ACC112 (cell line): ENCODE data around the gene RUNX3.

ENCODE experiments used
- H2AFZ ChIP-seq: fragments of 200-600 bp; sonication (generic); one replicate; pipeline ENCODE4 v1.6.0; 2017; ENCODE audit warnings: antibody characterized with exemption, low read length; ENCODE audit not compliant: unreplicated experiment
- H3K27ac ChIP-seq: fragments of 200-600 bp; sonication (generic); 2 replicates; pipeline ENCODE4 v1.5.1; 2014; ENCODE audit warnings: low read depth, mild to moderate bottlenecking, antibody characterized with exemption, low read length, moderate library complexity
- H3K27me3 ChIP-seq: fragments of 200-600 bp; sonication (generic); 2 replicates; pipeline ENCODE4 v1.6.1; 2014; ENCODE audit warnings: mild to moderate bottlenecking, antibody characterized with exemption, low read length, moderate library complexity, mixed read lengths; ENCODE audit not compliant: insufficient read depth
- H3K36me3 ChIP-seq: fragments of 200-600 bp; sonication (generic); 2 replicates; pipeline ENCODE4 v1.6.1; 2016; ENCODE audit warnings: mild to moderate bottlenecking, antibody characterized with exemption, low read length, moderate library complexity, mixed read lengths; ENCODE audit not compliant: insufficient read depth
- H3K4me1 ChIP-seq: fragments of 200-600 bp; sonication (generic); one replicate; pipeline ENCODE4 v1.6.1; 2016; ENCODE audit warnings: low read length, mixed read lengths; ENCODE audit not compliant: insufficient read depth, unreplicated experiment, control insufficient read depth
- H3K4me3 ChIP-seq: fragments of 200-600 bp; sonication (generic); 2 replicates; pipeline ENCODE4 v1.5.1; 2014; ENCODE audit warnings: mild to moderate bottlenecking, low read depth, low read length
- H3K79me2 ChIP-seq: fragments of 200-600 bp; sonication (generic); one replicate; pipeline ENCODE4 v1.6.0; 2016; ENCODE audit warnings: low read length; ENCODE audit not compliant: control insufficient read depth, unreplicated experiment, insufficient read depth

Gene RUNX3

DNA sequence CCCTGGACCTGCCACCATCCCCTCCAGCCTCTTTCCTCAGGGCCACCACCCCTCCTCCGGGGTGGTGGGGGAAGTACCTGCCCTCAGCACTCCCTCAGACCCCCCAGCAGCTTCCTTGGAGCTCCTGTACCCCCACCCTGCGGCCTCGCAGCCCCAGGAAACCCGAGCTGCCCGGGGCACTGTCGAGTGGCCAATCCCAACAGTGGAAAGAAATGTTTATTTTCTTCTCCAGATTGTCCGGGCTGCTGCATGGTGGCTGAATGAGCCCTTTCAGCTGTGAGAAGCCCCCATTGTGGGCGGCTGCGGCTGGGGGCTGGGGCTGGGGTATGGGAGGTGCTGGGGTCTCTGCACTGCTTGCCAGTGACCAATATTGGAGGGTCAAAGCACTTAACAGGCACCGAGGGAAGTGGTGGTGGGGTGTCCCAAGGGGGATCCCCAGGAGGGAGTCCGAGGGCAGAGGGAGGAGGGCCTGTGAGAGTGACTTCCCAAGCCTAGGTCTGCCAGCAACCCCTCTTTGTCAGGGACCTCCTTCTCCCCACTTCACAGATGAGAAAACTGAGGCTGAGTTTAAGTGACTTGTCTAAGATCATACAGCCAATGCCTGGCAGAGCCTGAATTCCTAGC lies 25.2 kb downstream of the RUNX3 start:
- Histone ChIP-seq H3K27ac (no peak overlapping the region), H3K4me1 (no peaks in the 10 kb centered on the region), H3K4me3 (no peak overlapping the region), H3K79me2 (no peaks in the 10 kb centered on the region), H3K27me3 (peaks cover 12% of the 10 kb centered on the region), H2AFZ (no peak overlapping the region), H3K36me3 (no peaks in the 10 kb centered on the region)

DNA sequence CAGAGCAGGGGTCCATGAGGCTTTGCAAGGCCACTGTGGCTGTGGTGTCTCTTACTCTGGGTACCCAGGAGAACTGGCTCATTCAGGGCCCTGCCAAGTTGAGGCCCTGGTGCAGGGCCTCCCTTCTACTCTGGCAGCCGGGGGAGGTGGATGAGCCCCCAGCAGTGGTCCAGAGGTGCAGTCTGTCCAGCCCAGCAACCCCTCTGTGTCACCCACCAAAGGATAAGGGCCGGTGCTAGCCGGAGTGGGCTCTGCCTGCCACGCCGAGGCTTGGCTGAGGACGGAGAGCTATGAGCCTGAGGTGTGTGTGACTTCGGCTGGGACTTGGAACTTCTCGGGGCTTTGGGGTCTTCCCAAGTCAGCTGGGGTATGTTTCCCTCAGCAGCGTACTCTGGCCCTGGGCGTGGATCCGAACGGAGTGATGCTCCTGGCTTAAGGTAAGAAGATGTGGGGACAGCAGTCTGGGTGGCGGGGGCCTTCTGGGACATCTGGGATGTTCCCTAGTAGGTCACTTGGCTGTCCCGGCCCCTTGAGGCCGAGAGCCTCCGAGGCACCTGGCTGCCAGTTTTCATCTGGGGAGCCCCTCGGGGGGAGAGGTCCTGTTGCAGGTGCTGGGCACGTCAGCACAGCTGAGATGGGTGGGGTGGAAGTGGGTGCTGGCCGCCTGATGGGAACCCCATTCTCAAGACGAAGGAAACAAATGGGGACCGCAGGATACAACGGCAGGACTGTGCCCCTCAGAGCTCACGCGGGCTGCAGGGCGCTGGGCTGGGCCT lies 25.9 kb downstream of the RUNX3 start:
- H2AFZ ChIP-seq, result no peak overlapping the region
- H3K27me3 ChIP-seq, result peaks cover 12% of the 10 kb centered on the region
- H3K27ac ChIP-seq, result no peak overlapping the region
- H3K36me3 ChIP-seq, result no peaks in the 10 kb centered on the region
- no peaks in the 10 kb centered on the region for H3K79me2 ChIP-seq
- no peak overlapping the region for H3K4me3 ChIP-seq
- H3K4me1 ChIP-seq, result no peaks in the 10 kb centered on the region

GRCh38 chr1:24903560-24903954 lies 26.5 kb downstream of the RUNX3 start:
- Histone ChIP-seq H3K36me3 (no peaks in the 10 kb centered on the region), H3K27me3 (peaks cover 18% of the 10 kb centered on the region), H2AFZ (no peak overlapping the region), H3K4me1 (no peaks in the 10 kb centered on the region), H3K27ac (no peak overlapping the region), H3K4me3 (no peak overlapping the region), H3K79me2 (no peaks in the 10 kb centered on the region)

GRCh38 chr1:24903011-24903461 lies 27.0 kb downstream of the RUNX3 start:
- Histone ChIP-seq H2AFZ (no peak overlapping the region), H3K27ac (no peak overlapping the region), H3K4me1 (no peaks in the 10 kb centered on the region), H3K36me3 (no peaks in the 10 kb centered on the region), H3K27me3 (peaks cover 19% of the 10 kb centered on the region), H3K4me3 (no peak overlapping the region), H3K79me2 (no peaks in the 10 kb centered on the region)

- Histone ChIP-seq H3K4me1 (no peaks in the 10 kb centered on the region), H3K27me3 (peaks cover 19% of the 10 kb centered on the region), H3K4me3 (no peak overlapping the region), H3K79me2 (no peaks in the 10 kb centered on the region), H2AFZ (no peak overlapping the region), H3K36me3 (no peaks in the 10 kb centered on the region), H3K27ac (no peak overlapping the region)
These were observed 27.6 kb downstream of the RUNX3 start for GRCh38 chr1:24902471-24902891.

- Histone ChIP-seq H3K4me3 (no peak overlapping the region), H3K27me3 (peaks cover 19% of the 10 kb centered on the region), H3K79me2 (no peaks in the 10 kb centered on the region), H3K4me1 (no peaks in the 10 kb centered on the region), H3K27ac (no peak overlapping the region), H2AFZ (no peak overlapping the region), H3K36me3 (no peaks in the 10 kb centered on the region)
These were observed 28.1 kb downstream of the RUNX3 start for GRCh38 chr1:24901791-24902470.

DNA sequence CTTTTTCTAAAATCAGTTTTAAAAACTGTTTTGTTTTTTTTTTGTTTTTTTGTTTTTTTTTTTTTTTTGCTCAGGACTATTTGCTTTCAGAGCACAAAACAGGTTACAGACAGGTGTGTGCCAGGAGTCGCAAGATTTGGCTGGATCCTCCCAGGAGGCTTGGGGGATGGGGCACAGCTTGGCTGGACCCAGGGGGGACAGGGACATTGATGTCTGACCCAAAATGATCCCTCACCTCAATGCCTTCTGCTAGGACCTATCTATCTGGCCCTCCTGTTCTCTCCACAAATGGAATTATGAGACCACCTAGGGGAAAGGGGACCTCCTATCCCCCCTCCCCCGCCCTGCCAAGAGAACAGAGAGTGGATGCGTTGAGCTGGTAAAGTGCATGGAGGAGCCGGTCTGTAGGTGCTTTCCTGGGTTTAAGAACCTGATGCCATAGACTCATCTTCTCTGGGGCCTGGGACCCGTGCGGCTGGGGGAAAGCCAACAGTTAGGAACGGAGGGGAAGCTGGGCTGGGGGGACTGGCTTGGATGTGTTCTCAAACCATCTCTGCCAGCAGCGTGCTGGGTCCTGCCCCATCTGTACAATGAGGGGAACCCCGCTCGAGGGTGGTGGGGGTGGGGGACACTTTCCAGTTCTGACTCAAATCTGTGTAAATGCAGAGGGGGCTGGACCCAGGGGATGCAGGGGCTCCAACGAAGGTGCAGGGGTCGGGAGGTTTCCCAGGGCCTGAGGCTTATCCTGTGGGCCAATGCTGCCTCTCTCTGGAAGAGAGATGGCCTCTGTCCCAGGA lies 28.9 kb downstream of the RUNX3 start:
- Histone ChIP-seq H3K27me3 (peaks cover 19% of the 10 kb centered on the region), H3K36me3 (no peaks in the 10 kb centered on the region), H3K4me3 (no peak overlapping the region), H2AFZ (no peak overlapping the region), H3K4me1 (no peaks in the 10 kb centered on the region), H3K27ac (no peak overlapping the region), H3K79me2 (no peaks in the 10 kb centered on the region)

- Histone ChIP-seq H3K27me3 (peaks cover 19% of the 10 kb centered on the region), H2AFZ (no peak overlapping the region), H3K27ac (no peak overlapping the region), H3K4me1 (no peaks in the 10 kb centered on the region), H3K36me3 (no peaks in the 10 kb centered on the region), H3K79me2 (no peaks in the 10 kb centered on the region), H3K4me3 (no peak overlapping the region)
These were observed 29.6 kb downstream of the RUNX3 start for GRCh38 chr1:24900486-24900849.

DNA sequence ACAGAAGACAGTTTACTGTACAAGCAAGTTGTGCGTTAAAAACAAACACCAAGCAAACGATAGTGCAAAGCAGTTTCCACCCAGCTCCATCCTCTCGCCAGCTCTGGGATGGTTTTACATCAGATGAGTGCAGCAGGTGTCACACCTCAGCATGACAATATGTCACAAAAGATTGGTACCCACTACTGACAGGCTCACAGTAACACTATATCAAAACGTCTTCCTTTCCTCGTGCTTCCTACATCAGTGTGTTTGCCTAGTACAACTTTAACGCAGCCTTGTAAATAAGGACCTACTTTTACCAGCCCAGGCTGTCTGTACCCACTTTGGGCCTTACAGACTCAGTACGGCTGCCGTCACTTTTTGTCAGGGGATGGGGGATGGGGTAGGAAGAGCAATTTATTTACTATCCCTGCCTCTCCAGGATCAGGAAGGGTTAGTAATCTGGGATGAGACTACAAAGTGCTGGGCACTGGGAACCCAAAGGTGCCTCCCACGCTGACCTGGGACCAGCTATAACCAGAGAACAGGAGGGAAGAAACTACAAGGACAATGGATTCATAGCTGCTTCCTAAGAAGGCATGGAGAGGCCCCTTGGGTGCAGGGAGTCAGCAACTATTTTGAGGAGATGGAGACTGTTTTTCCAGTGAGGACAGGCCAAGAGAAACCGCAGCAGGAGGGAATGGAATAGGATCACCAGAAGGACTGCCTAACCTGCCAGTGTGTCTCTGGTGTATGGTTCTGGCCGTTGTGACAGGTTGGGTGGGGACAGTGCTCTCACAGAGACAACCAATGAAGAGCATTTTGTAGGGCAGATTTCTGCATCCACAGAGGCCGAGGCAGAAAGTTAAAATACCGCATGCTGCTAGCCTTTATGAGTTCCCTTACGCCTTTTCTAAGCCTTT lies 30.2 kb downstream of the RUNX3 start:
- H3K79me2 ChIP-seq, result no peaks in the 10 kb centered on the region
- H3K36me3 ChIP-seq, result no peaks in the 10 kb centered on the region
- H2AFZ ChIP-seq, result no peak overlapping the region
- no peaks in the 10 kb centered on the region for H3K4me1 ChIP-seq
- H3K27ac ChIP-seq, result no peak overlapping the region
- H3K27me3 ChIP-seq, result peaks cover 19% of the 10 kb centered on the region
- no peak overlapping the region for H3K4me3 ChIP-seq
